Smooth muscle cell (in vitro differentiated cells): ENCODE results near the gene CDKN1A. TPM values are rescaled to one million over a fixed set of nuclear protein-coding genes. Genes with fewer than 3 reads are reported as not detected.

ENCODE experiments used
- DNase-seq: peaks from one replicate; lab custom pipeline; 2025; ENCODE audit not compliant: unreplicated experiment; lab: John Stamatoyannopoulos, UW
- H2AFZ ChIP-seq: fragments of 200-600 bp; sonication (generic); 2 replicates; pipeline ENCODE4 v1.6.0; 2016; ENCODE audit warnings: antibody characterized with exemption, low read depth, mild to moderate bottlenecking
- H3F3A ChIP-seq: fragments of 200-600 bp; sonication (generic); 2 replicates; pipeline ENCODE4 v1.6.0; 2017; ENCODE audit warnings: antibody characterized with exemption, low read depth
- H3K27ac ChIP-seq: fragments of 200-600 bp; sonication (generic); 2 replicates; pipeline ENCODE4 v1.5.1; 2016; ENCODE audit warnings: low read depth, mild to moderate bottlenecking
- H3K27me3 ChIP-seq: fragments of 200-600 bp; sonication (generic); 2 replicates; pipeline ENCODE4 v1.6.1; 2016; ENCODE audit warnings: low read depth, mild to moderate bottlenecking
- H3K36me3 ChIP-seq: fragments of 200-600 bp; sonication (generic); 2 replicates; pipeline ENCODE4 v1.5.1; 2016; ENCODE audit warnings: low read depth
- H3K4me1 ChIP-seq: fragments of 200-600 bp; sonication (generic); 2 replicates; pipeline ENCODE4 v1.5.1; 2016; ENCODE audit warnings: low read depth
- H3K4me2 ChIP-seq: fragments of 200-600 bp; sonication (generic); 2 replicates; pipeline ENCODE4 v1.6.0; 2016; ENCODE audit warnings: mild to moderate bottlenecking
- H3K4me3 ChIP-seq: fragments of 200-600 bp; sonication (generic); 2 replicates; pipeline ENCODE4 v1.5.1; 2016; ENCODE audit warnings: mild to moderate bottlenecking
- H3K79me2 ChIP-seq: fragments of 200-600 bp; sonication (generic); 2 replicates; pipeline ENCODE4 v1.6.0; 2016; ENCODE audit warnings: low read depth, mild to moderate bottlenecking
- H3K9ac ChIP-seq: fragments of 200-600 bp; sonication (generic); 2 replicates; pipeline ENCODE4 v1.6.0; 2016; ENCODE audit warnings: low read depth
- H3K9me3 ChIP-seq: fragments of 200-600 bp; sonication (generic); replicated peaks from 2 replicates; pipeline ENCODE4 v1.5.1; 2016; ENCODE audit warnings: low read depth
- H4K20me1 ChIP-seq: fragments of 200-600 bp; sonication (generic); 2 replicates; pipeline ENCODE4 v1.6.0; 2016; ENCODE audit warnings: low read depth
- WGBS: methylation state at CpG from one replicate; pipeline ENCODE4 v1.1.7; 2016; ENCODE audit warnings: low lambda C conversion rate; 5-methylcytosine and 5-hydroxymethylcytosine counted together
- polyA plus RNA-seq: library from polyadenylated mRNA; unstranded; fragments of >200 nt; fragmentation: Nextera tagmentation; extraction: Ambion mirVana; gene quantifications from 2 replicates; pipeline ENCODE4 v1.2.1, GENCODE V29; 2016
- total RNA-seq: library from RNA; depleted of rRNA; stranded (reverse); fragments of >200 nt; gene quantifications from 2 replicates; pipeline ENCODE4 v1.2.3, GENCODE V29; 2014
- TF ChIP-seq, protein P1 (sequence below): fragments of 200-600 bp; sonication (generic); IDR thresholded peaks from 2 replicates; pipeline ENCODE4 v1.5.1; 2017; ENCODE audit warnings: borderline replicate concordance, mild to moderate bottlenecking, antibody characterized with exemption; ENCODE audit not compliant: insufficient read depth, poor library complexity, severe bottlenecking

CDKN1A gene
- total and polyA plus RNA-seq, 2 experiments from 2014 or later, result 859 to 1,633 TPM

DNA sequence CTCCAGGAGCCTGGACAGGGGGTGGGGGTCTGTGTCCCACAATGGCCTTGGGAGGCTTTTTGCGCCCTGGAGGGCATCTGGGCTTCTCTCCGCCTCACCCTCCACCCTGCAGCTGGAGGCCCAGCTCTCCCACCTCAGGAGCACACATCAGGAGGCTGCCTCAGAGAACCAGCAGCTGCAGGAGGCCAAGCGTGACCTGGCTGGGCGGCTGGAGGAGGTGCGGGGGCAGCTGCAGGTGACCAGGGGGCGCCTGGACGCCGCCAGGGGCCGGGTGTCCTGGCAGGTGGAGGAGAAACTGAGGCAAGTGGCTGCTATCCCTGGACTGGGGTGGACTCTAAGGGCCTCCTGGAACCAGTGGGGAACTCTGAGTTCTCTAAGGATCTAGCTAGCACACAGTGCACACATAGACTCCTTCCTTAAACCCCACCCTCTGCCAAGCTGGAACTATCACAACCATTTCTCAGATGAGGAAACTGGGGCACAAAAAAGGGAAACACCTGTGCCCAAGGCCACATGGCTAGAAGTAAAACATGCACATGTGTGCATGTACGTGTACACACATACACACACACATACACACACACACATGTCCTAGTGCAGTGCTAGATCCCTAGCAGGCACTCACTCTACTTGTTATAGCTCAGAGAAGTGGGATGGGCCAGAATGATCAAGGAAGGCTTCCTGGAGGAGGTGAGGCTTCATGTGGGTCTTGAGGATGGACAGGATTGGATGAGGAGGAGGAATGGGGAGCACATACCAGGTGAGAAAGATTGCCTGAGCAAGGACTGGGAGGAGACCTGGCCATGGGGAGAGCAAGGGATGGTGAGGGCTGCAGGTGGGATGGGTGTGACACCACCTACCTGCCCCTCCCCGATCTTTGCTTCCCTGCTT, 42.0 kb downstream of the CDKN1A start:
- Histone ChIP-seq H4K20me1 (no peaks in the 10 kb centered on the region), H3K4me1 (no peaks in the 10 kb centered on the region), H3K4me3 (no peak overlapping the region), H3K79me2 (no peaks in the 10 kb centered on the region), H3K9ac (no peak overlapping the region), H3K27me3 (no peaks in the 10 kb centered on the region), H3K4me2 (no peak overlapping the region), H3K27ac (no peak overlapping the region), H3F3A (no peaks in the 10 kb centered on the region), H2AFZ (no peak overlapping the region), H3K9me3 (no peaks in the 10 kb centered on the region), H3K36me3 (no peaks in the 10 kb centered on the region)
- WGBS, result 90% methylated on average over 11 of the region's 11 CpGs
- no peak for DNase-seq
- TF ChIP-seq, protein P1, sequence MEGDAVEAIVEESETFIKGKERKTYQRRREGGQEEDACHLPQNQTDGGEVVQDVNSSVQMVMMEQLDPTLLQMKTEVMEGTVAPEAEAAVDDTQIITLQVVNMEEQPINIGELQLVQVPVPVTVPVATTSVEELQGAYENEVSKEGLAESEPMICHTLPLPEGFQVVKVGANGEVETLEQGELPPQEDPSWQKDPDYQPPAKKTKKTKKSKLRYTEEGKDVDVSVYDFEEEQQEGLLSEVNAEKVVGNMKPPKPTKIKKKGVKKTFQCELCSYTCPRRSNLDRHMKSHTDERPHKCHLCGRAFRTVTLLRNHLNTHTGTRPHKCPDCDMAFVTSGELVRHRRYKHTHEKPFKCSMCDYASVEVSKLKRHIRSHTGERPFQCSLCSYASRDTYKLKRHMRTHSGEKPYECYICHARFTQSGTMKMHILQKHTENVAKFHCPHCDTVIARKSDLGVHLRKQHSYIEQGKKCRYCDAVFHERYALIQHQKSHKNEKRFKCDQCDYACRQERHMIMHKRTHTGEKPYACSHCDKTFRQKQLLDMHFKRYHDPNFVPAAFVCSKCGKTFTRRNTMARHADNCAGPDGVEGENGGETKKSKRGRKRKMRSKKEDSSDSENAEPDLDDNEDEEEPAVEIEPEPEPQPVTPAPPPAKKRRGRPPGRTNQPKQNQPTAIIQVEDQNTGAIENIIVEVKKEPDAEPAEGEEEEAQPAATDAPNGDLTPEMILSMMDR, result no peak

DNA sequence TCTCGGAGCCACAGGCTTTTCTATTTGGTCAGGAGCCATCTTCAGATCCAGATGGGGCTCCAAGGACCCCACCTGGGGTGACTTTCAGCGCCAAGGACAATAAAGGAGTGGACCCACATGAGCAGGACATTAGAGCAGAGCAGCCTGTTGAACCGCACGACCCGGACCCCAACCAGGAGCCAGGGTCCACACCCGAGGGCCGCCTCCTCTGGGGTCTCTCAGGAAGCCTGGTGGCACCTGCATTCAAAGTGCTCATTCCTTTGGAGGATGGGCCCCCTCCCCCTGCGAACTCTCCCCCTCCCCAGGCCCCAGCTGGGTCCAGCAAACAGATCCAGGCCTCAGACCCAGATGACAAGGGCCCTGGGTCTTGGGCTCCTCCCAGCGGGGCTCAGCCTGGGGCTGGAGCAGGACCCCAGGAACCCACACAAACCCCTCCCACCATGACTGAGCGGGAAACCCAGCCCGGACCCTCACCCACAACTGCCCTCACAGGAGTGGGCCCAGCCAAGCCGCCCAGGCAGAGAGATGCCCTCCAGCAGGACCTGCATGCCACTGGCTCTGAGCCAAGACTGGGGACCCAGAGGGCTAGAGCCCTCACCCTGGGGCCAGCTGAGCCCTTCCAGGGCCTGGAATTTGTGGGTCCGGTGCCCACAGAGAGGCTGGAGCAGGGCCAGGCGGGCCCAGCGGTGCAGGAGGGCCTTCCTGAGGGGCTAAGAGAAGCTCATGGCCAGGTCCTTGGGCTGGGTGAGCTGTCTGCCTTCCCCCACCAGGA, 43.0 kb downstream of the CDKN1A start:
- Histone ChIP-seq H3K4me2 (no peak overlapping the region), H3K27ac (no peak overlapping the region), H2AFZ (no peak overlapping the region), H3K9ac (no peak overlapping the region), H4K20me1 (no peaks in the 10 kb centered on the region), H3K4me1 (no peaks in the 10 kb centered on the region), H3K4me3 (no peak overlapping the region), H3F3A (no peaks in the 10 kb centered on the region), H3K27me3 (no peaks in the 10 kb centered on the region), H3K79me2 (no peaks in the 10 kb centered on the region), H3K9me3 (no peaks in the 10 kb centered on the region), H3K36me3 (no peaks in the 10 kb centered on the region)
- TF ChIP-seq, protein P1, result no peak
- no peak for DNase-seq
- WGBS, result 95% methylated on average over 13 of the region's 15 CpGs

DNA sequence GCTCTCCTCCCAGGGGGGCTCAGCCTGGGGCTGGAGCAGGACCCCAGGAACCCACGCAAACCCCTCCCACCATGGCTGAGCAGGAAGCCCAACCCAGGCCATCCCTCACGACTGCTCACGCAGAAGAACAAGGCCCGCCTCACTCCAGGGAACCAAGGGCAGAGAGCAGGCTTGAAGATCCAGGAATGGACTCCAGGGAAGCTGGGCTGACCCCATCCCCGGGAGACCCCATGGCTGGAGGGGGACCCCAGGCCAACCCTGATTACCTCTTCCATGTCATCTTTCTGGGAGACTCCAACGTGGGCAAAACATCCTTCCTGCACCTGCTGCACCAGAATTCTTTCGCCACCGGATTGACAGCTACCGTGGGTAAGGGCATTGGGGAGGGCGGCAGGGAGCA, 43.9 kb downstream of the CDKN1A start:
- Histone ChIP-seq H3K79me2 (no peaks in the 10 kb centered on the region), H3K9ac (no peak overlapping the region), H3K36me3 (no peaks in the 10 kb centered on the region), H3K4me2 (no peak overlapping the region), H3K27ac (no peak overlapping the region), H3K9me3 (no peaks in the 10 kb centered on the region), H3K4me1 (peaks cover 2% of the 10 kb centered on the region), H4K20me1 (peaks cover 3% of the 10 kb centered on the region), H3K27me3 (no peaks in the 10 kb centered on the region), H2AFZ (no peak overlapping the region), H3F3A (no peaks in the 10 kb centered on the region), H3K4me3 (no peak overlapping the region)
- DNase-seq, result no peak
- TF ChIP-seq, protein P1, result no peak
- WGBS, result 94% methylated on average over 10 of the region's 10 CpGs
